Measurements from ENCODE around the gene GRAMD4.

Gene GRAMD4

GRCh38 chr22:46686221-46687047, 66.2 kb downstream of the GRAMD4 start:
- DNase-seq = no peak
- TF ChIP-seq, protein P1, sequence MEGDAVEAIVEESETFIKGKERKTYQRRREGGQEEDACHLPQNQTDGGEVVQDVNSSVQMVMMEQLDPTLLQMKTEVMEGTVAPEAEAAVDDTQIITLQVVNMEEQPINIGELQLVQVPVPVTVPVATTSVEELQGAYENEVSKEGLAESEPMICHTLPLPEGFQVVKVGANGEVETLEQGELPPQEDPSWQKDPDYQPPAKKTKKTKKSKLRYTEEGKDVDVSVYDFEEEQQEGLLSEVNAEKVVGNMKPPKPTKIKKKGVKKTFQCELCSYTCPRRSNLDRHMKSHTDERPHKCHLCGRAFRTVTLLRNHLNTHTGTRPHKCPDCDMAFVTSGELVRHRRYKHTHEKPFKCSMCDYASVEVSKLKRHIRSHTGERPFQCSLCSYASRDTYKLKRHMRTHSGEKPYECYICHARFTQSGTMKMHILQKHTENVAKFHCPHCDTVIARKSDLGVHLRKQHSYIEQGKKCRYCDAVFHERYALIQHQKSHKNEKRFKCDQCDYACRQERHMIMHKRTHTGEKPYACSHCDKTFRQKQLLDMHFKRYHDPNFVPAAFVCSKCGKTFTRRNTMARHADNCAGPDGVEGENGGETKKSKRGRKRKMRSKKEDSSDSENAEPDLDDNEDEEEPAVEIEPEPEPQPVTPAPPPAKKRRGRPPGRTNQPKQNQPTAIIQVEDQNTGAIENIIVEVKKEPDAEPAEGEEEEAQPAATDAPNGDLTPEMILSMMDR (IDR thresholded peaks at IDR 0.05) = no peak
- H3K27ac Mint-ChIP-seq = peak overlapping the region; percentile 71

GRCh38 chr22:46687048-46687444, 66.9 kb downstream of the GRAMD4 start:
- no peaks in the 10 kb centered on the region for H3K27me3 Mint-ChIP-seq (ENCODE audit: low read depth, poor library complexity)
- TF ChIP-seq, protein P1 (IDR thresholded peaks at IDR 0.05) = no peak
- no peak overlapping the region for H3K27ac Mint-ChIP-seq
- H3K9me3 Mint-ChIP-seq = no peaks in the 10 kb centered on the region
- H3K4me3 Mint-ChIP-seq = no peak overlapping the region
- H3K4me1 Mint-ChIP-seq = peaks cover 4% of the 10 kb centered on the region
- peaks cover 36% of the 10 kb centered on the region for H3K36me3 Mint-ChIP-seq (ENCODE audit: low read depth)
- no peak for DNase-seq

More at GRCh38 chr22:46686221-46687047, 66.2 kb downstream of the GRAMD4 start:
- Mint-ChIP-seq H3K4me3 (no peak overlapping the region), H3K36me3 (ENCODE audit: low read depth) (peaks cover 30% of the 10 kb centered on the region), H3K9me3 (no peaks in the 10 kb centered on the region), H3K4me1 (peaks cover 4% of the 10 kb centered on the region), H3K27me3 (ENCODE audit: low read depth, poor library complexity) (no peaks in the 10 kb centered on the region)

GRCh38 chr22:46687460-46687859, 67.3 kb downstream of the GRAMD4 start:
- TF ChIP-seq, protein P1 (IDR thresholded peaks at IDR 0.05) = no peak
- Mint-ChIP-seq H3K4me3 (no peak overlapping the region), H3K36me3 (ENCODE audit: low read depth) (peaks cover 36% of the 10 kb centered on the region), H3K27me3 (ENCODE audit: low read depth, poor library complexity) (no peaks in the 10 kb centered on the region), H3K9me3 (no peaks in the 10 kb centered on the region), H3K4me1 (peaks cover 4% of the 10 kb centered on the region), H3K27ac (no peak overlapping the region)
- no peak for DNase-seq

GRCh38 chr22:46688949-46689348, 68.8 kb downstream of the GRAMD4 start:
- Mint-ChIP-seq H3K4me3 (no peak overlapping the region), H3K27ac (peak overlapping the region; percentile 74), H3K4me1 (peaks cover 4% of the 10 kb centered on the region), H3K36me3 (ENCODE audit: low read depth) (peaks cover 40% of the 10 kb centered on the region), H3K9me3 (no peaks in the 10 kb centered on the region), H3K27me3 (ENCODE audit: low read depth, poor library complexity) (no peaks in the 10 kb centered on the region)
- no peak for DNase-seq
- TF ChIP-seq, protein P1 (IDR thresholded peaks at IDR 0.05) = no peak

GRCh38 chr22:46690146-46690545, 70.0 kb downstream of the GRAMD4 start:
- Mint-ChIP-seq H3K4me3 (no peak overlapping the region), H3K27me3 (ENCODE audit: low read depth, poor library complexity) (no peaks in the 10 kb centered on the region), H3K9me3 (no peaks in the 10 kb centered on the region), H3K4me1 (peaks cover 4% of the 10 kb centered on the region), H3K36me3 (ENCODE audit: low read depth) (peaks cover 46% of the 10 kb centered on the region), H3K27ac (no peak overlapping the region)
- TF ChIP-seq, protein P1 (IDR thresholded peaks at IDR 0.05) = no peak
- DNase-seq = no peak

DNA sequence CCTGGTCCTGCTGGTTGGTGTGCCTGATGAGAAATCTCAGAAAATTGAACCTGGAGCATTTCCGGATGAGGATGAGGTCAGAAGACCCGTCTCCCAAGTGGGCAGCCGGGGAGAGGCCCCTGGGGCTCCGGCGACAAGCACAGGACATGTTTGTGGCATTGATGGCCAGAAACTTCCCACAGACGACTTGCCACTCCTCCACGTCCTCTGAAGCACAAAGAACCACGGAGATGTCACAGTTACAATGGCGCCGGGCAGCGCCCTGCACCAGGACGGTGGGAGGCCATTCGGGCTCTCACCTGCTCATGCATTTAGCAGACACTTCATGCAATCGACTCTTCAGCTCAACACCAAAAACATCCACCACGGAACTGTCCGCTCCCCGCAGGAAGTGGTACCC, 71.4 kb downstream of the GRAMD4 start:
- Mint-ChIP-seq H3K27me3 (ENCODE audit: low read depth, poor library complexity) (no peaks in the 10 kb centered on the region), H3K4me1 (no peaks in the 10 kb centered on the region), H3K4me3 (no peak overlapping the region), H3K27ac (no peak overlapping the region), H3K36me3 (ENCODE audit: low read depth) (peaks cover 38% of the 10 kb centered on the region), H3K9me3 (no peaks in the 10 kb centered on the region)
- no peak for DNase-seq
- TF ChIP-seq, protein P1 (IDR thresholded peaks at IDR 0.05) = no peak
